Ureter (tissue), 1 donor: Measurements from ENCODE around the gene SHLD2. TPM values are rescaled to one million over a fixed set of nuclear protein-coding genes. Genes with fewer than 3 reads are reported as not detected.
A peak's percentile ranks its signal among the peaks of the same experiment; 100 is the strongest.
"Not testable (repeated sequence)": the region's sequence is repeated elsewhere in the genome, so short reads cannot be mapped to it uniquely, and the experiment has no call there.

Source experiments
- DNase-seq: peaks from one replicate; pipeline ENCODE4 v3.0.0-alpha.2; 2020; ENCODE audit warnings: low spot score
- total RNA-seq: library from RNA; stranded (reverse); gene quantifications from one replicate; pipeline ENCODE4 v1.2.4, GENCODE V29; 2023
- donor health status: DM: yes; HTN: yes; CAD: no.

Gene SHLD2, protein sequence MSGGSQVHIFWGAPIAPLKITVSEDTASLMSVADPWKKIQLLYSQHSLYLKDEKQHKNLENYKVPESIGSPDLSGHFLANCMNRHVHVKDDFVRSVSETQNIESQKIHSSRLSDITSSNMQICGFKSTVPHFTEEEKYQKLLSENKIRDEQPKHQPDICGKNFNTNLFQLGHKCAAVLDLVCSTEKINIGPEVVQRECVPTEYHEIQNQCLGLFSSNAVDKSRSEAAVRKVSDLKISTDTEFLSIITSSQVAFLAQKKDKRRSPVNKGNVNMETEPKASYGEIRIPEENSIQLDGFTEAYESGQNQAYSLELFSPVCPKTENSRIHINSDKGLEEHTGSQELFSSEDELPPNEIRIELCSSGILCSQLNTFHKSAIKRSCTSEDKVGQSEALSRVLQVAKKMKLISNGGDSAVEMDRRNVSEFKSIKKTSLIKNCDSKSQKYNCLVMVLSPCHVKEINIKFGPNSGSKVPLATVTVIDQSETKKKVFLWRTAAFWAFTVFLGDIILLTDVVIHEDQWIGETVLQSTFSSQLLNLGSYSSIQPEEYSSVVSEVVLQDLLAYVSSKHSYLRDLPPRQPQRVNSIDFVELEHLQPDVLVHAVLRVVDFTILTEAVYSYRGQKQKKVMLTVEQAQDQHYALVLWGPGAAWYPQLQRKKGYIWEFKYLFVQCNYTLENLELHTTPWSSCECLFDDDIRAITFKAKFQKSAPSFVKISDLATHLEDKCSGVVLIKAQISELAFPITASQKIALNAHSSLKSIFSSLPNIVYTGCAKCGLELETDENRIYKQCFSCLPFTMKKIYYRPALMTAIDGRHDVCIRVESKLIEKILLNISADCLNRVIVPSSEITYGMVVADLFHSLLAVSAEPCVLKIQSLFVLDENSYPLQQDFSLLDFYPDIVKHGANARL
- 34.1 TPM for total RNA-seq

DNA sequence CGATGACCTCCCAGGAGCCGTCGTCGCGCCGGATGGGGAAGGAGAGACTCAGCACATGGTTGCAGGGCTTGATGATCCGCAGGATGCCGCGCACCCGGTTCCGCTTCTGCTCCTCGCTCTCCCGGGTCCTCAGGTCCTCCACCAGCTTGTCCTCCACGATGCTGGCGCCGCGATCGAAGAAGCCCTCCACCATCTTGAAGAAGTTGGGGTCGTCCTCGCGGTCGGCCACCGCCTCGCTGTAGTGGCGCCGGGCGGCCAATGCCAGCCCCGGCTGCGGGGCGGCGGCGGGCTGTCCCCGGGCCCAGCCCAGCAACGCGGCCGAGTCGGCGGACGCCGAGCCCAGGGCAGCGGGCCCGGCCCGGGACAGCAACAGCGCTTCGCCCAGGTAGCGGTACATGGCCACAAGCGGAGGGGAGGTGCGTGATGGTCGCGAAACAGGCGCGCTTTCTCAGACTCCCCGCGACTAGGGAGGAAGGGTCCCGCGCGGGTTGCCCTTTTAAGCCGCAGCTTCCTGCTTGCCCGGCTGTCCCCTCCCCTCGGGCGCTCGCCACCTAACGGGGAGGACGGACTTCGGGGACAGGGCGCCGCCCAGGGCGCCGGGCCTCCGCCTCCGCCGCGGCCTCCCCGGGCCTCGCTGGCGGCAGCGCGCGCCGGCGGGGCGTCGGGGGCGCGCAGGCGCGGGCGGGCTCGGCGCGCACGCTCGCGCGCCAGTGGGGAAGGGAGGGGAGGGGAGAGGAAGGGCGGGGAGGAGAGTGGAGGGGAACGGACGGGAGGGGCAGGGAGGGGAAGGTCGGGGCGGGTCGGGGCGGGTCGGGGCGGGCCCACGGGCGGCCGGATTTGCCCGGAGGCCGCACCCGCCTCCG lies at the start of gene SHLD2, which contains the start of gene GLUD1:
Gene SHLD2 (plus strand): TSS at position 834 of the 863 bp plus-strand sequence. CDS start 56,149 bp downstream, outside the sequence.
Gene GLUD1 (minus strand): TSS at position 471 of the 863 bp plus-strand sequence. CDS start 74 bp downstream, at position 397.
- DNase-seq = peak; percentile 92

DNA sequence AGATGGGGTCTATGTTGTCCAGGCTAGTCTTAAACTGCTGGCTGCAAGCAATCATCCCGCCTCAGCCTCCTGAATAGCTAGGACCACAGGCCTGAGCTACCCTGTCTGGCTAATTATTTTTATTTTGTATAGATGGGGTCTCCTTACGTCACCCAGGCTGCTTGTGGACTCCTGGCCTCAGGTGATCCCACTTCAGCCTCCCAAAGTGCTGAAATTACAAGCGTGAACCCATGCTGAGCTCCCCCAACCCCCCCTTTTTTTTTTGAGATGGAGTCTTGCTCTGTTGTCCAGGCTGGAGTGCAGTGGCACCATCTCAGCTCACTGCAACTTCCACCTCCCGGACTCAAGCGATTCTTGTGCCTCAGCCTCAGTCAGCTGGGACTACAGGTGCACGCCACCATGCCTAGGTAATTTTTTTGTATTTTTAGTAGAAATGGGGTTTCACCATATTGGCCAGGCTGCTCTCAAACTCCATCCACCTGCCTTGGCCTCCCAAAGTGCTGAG lies 49.5 kb upstream of the SHLD2 start:
- DNase-seq = no peak

DNA sequence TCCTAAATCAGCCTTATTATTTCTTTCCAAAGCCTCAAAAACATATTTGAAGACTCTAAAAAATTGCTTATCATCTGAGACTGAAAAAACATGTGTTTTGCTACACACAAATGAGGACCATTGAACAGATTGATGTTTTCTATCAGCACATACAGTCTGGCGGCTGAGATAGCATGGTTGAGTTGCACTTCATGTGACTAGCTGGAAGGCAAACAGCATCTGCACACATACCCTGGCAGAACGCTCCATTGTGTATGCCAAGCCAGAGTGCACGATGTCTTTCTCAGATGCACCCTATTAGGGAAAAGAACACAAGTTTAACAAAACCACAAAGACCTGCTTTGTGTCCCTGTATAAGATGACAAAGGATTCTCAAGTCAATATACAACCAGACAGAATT lies 41.9 kb upstream of the SHLD2 start:
- DNase-seq = no peak

DNA sequence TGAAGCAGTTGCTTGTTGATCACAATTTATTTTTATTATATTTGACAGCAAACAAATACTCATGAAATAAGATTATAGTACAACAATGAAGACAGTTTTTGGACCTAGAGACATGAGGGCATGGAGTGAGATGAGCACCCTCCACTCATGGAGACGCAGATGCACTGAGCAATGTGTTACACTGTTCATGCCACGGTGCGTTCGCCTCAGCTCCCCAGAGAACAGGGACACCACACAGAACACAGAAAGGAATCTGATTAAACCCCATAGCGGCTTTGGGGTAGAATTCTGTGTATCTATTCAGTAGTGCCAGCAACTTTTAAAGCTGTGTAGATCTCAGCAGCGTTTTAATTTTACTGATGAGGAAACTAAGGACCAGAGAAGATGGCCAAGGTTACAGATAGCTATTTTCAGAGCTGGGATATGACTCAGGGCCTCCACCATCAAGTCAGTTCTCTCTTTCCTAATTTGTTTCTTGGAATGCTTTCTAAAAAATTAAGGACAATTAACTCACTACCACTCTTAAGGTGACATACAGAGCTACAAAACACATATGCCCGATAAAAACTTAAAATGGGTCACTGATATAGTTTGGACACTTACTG lies 41.3 kb upstream of the SHLD2 start:
- DNase-seq = no peak

DNA sequence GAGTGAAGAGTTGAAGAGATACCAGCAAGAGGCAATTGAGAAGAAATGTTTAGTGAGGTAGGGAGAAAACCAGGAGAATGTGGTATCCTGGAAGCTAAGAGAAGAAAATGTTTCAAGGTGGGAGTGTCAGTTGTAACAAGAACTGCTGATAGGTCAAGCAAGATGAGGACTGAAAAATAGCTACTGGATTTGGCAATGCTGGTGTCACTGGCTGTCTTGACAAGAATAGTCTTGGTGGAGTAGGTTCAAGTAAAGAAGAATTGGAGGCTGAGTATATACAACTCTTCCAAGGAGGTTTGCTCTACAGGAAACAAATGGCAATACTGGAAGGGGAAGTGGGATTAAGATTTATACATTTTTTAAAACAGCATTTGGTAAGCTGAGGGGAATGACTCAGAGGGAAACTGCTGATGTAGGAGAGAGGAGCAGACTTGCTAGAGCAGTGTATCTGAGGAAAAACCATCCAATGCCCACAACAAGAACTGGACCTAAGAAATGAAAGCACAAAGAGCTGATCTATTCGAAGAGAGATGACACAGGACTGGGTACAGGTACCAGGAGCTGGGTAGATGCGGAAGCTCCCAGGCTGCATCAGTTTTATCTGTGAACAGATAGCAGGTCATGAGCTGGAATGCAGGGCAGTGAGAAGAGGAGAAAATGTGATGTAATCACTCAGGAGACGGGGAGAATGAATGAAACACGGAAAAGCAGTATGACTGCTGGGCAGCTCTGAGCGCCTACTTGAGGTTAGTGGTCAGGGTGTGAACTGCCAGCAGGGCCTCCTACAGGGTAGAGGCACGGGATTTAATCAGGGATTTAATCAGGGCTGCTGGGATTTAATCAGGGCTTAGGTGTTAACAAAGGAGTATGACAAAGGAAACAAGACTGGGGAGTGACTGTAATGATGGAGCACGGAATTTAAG lies 40.4 kb upstream of the SHLD2 start:
- DNase-seq = no peak

DNA sequence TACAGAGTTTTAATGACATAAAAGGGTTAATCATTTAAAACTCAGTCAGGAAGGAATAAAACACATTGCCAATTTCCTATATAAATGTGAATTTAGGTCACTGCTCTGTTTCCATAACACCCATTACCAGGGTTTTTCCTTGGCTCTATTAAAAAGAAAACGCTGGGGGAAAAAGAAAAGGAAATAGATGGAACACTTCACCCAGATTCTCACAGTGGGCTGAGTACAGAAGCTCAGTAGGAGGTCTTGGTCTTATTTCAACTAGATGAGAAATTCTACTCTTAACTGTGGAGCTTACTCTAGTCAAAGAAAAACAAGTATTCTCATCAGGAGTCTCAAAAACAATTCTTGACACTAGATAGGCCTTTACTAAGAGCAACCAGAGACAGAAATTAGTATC lies 36.8 kb upstream of the SHLD2 start:
- DNase-seq = no peak

DNA sequence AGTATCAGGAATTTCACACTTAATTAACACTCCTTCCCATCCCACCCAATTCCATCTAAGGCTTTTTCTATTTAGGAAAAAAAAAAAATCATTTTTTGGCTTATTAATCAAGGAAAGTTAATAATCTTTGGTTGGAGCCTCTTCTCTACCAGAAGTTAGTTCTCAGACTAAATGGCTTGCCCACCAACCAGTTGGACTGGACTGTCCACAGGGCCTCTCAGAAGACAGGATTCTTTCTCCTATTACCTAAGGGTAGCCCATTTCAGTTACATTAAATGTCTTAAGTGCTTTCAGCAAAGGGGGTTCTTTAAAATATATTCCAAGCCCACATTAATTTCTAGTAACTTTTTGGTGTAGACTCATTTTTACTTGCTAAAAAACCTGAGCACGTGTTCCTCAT lies 35.6 kb upstream of the SHLD2 start:
- DNase-seq = no peak

DNA sequence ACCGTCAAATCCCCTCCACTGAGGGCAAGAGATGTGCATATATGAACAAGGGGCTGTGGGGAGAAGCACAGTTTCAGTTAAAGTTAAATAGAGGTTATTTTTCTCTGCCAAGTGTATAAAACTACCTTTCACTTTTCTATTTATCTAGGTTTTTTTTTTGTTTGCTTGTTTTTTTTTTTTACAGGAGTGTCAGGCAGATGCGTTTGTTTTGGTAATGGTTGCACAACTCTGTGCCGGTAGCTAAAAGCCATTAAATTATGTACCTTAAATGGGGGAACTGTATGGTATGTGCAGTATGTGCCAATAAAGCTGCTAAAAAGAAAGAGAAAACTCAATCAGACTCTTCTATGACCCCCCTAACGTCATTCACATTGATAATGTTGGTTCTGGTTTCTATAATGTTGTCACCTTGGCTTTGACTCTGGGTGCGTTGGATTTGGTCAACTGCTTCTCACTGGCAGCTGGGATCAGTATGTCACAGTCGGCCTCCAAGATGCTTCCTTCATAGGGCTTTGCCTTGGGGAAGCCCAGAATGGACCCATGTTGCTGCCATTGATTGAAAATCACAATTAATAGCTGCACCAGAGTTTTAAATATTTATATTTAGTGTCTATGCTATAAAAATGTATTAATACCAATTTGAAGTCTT lies 34.6 kb upstream of the SHLD2 start:
- no peak for DNase-seq

DNA sequence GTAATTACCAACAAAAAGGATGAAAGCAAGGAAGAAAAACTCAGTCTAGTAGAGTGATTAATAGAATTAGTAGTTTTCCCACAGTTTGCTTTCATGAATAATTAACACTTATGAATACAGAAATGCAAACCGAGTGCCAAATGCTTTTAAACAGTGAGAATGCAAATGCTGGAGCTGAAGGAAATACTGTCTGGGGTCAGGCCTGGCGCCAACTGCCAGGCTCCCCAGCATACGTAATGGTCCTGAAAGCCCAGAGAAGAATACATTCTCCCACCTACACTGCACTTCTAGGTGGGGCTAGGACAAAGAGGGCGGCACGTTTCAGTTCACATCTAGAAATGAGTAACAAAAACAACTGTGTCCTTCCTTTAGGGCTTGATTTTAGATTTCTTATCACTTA lies 30.4 kb upstream of the SHLD2 start:
- no peak for DNase-seq

DNA sequence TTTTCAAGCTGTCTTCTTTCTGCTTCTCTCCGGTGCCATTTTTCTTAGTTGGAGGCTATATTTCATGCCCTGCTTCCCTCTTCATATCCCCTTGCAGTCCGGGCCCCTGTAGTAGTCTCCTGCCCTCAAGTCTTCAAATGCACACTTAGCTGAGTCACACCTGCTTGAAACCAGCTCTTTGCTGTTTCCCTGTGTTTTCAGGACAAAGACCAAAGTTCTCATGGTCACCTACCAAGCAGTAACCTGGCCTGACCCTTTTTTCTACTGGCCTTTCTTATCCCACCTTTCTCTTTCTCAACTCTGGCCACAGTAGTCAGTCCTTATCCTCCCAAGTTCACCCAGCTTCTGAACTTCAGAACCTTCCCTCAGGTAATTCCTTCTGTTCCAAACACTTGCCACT lies 28.8 kb upstream of the SHLD2 start:
- DNase-seq = no peak

DNA sequence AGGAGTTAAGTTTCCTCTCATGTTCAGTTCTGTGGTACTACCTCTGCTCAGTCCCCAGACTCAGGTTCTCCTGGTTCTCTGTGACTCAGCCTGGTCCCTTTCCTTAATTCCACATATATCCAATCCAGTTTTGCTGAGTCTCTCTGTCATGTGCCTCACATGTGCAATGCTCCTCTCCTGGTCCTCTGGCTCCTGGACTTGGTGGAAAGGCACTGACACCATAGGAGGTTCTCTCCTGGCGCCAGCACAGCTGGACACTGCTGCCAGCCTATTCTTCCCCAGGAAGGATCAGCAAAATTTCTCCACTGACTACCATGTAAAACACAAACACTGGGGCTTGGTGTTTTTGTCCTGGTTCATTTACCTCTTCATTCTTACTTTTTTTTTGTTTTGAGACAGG lies 28.1 kb upstream of the SHLD2 start:
- no peak for DNase-seq

DNA sequence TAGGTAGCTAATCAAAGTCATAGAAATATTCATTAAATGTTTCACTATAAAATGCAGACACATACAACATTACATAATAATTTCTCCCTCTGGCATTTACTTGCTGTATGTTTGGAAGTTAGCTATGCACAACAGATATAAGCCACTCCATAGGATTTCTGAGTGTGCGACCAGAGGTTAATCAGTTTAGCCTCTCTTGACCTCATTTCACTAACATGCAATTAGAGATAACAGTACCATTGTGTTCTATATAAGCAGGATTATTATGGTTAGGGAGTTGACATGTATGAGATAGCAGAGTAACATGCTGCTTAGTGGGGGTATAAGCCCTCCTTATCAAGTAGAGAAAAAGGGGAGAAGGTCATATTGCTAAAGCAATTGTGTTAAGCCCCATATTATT lies 26.7 kb upstream of the SHLD2 start:
- no peak for DNase-seq

DNA sequence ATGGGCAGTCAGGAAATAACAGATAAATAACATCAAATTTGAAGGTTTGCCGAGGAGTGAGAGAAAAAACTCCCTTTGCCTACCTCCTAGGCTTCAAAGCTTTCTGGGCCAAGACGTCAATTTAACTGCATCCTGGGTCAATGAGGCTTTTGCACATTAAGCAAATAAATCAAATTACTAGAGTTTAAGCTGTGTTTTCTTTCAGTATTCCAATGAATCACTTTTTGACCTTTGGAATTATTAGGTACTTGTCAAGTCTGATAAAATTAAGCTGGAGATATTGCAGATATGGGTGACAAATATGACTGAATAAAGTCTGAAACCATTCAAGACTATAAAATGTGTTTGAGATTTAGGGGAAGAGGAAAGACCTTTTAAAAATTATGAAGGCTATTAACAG lies 22.6 kb upstream of the SHLD2 start:
- no peak for DNase-seq

DNA sequence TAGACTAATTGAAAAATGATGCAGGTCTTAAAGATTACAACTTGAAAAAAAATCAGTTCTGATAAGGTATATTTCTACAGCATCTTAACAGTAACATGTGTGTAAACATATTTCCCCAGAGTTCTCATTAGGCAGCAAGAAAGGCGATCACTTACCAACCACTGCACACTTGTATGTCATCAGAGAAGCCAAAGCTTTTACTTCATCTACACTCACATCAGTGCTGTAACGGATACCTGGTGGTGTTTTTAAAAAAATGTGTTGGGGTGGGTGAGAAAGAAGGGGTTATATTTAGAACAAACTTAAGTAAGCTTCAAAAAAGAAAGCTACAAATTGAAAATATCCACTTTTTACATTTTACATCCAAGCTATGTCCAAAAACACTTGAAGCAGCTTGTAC lies 18.6 kb upstream of the SHLD2 start:
- DNase-seq = not testable (repeated sequence)

DNA sequence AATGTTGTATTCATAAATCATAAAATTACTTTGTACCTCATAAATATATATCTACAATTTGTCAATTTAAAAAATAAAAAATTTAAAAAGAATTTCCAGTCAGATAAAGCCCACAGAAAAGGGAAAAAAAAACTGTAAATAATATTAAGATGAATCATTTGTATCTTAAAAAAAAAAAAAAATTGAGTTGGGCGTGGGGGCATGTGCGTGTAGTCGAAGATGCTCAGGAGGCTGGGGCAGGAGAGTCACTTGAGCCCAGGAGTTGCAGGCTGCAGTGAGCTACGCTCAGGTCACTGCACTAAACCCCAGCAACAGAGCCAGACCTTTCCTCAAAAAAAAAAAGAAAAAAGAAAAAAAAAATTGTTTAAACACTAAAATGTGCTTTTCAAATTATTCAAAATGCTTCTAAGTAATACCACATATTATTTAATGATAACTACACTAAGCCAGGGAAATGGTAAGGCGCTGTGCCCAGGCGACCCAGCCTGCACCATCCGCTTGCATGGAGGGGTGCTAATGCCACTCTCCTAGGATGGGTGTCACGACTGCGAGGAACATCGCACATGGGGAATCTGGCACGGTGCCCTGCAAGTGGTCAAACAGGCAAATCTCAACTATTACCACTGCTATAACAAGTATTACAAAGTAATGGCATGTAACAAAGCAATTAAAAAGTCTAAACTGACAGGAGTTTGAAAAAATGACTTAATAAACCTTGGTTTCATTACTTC lies 15.7 kb upstream of the SHLD2 start:
- no peak for DNase-seq

DNA sequence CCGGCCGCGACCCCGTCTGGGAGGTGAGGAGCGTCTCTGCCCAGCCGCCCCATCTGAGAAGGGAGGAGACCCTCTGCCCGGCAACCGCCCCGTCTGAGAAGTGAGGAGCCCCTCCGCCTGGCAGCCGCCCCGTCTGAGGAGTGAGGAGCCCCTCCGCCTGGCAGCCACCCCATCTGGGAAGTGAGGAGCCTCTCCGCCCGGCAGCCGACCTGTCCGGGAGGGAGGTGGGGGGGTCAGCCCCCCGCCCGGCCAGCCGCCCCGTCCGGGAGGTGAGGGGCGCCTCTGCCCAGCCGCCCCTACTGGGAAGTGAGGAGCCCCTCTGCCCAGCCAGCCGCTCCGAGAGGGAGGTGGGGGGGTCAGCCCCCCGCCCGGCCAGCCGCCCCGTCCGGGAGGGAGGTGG lies 14.4 kb upstream of the SHLD2 start:
- DNase-seq = not testable (repeated sequence)

DNA sequence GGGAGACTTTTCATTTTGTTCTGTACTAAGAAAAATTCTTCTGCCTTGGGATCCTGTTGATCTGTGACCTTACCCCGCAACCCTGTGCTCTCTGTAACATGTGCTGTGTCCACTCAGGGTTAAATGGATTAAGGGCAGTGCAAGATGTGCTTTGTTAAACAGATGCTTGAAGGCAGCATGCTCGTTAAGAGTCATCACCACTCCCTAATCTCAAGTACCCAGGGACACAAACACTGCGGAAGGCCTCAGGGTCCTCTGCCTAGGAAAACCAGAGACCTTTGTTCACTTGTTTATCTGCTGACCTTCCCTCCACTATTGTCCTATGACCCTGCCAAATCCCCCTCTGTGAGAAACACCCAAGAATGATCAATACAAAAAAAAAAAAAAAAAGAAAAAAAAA lies 13.4 kb upstream of the SHLD2 start:
- not testable (repeated sequence) for DNase-seq

DNA sequence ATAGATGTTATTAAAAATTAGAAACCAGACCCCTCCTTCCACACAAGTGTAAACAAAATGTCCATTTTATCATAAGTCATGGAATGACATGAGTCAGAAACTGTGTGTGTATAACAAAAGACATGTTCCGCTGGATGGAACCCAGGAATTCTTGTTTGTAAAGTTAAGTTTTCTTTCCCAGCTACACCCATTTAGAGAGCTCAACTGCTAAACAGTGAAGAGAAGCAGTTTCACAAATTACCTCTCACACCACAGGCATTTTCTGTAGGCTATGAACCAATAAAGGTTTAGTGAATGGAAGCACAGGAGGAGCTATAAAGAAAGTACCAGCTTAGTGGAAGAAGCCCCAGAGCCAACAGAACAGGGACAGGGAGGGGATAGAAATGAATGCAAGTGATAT lies 12.8 kb upstream of the SHLD2 start:
- not testable (repeated sequence) for DNase-seq
